Measurements from ENCODE around the gene CYP2C19.
"Not testable (repeated sequence)": the region's sequence is repeated elsewhere in the genome, so short reads cannot be mapped to it uniquely, and the experiment has no call there.

The CYP2C19 gene

GRCh38 chr10:94762393-94762792, at the start of gene CYP2C19:
CYP2C19 (plus strand) TSS chr10:94762681; CDS start chr10:94762706, 25 bp downstream.
- DNase-seq (ENCODE audit: low spot score) = no peak

- no peak for DNase-seq (ENCODE audit: low spot score)
These were observed 36.6 kb upstream of the CYP2C19 start for GRCh38 chr10:94725871-94726270.

DNA sequence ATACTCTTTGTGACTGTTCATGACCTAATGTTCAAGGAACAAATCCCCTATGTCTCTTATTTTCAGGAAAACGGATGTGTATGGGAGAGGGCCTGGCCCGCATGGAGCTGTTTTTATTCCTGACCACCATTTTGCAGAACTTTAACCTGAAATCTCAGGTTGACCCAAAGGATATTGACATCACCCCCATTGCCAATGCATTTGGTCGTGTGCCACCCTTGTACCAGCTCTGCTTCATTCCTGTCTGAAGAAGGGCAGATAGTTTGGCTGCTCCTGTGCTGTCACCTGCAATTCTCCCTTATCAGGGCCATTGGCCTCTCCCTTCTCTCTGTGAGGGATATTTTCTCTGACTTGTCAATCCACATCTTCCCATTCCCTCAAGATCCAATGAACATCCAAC, 27.3 kb upstream of the CYP2C19 start:
- DNase-seq (ENCODE audit: low spot score) = no peak

GRCh38 chr10:94738588-94738987, 23.9 kb upstream of the CYP2C19 start:
- DNase-seq (ENCODE audit: low spot score) = no peak

DNA sequence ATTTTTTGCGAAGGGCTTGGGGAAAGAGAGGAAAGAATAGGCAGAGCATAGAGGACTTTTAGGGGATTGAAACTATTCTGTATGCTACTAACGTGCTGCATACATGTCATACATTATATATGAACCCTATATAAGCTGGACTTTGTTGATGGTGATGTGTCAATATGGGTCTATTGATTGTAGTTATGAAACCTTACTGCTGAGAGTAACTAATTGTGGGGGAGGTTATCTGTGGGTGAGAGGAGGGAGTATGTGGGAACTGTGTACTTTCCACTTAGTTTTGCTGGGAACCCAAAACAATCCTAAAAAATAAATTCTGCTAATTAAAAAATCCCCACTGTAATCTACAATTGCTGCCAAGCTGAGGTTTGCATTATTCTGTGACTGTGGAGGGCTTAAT, 15.3 kb upstream of the CYP2C19 start:
- DNase-seq (ENCODE audit: low spot score) = no peak

DNA sequence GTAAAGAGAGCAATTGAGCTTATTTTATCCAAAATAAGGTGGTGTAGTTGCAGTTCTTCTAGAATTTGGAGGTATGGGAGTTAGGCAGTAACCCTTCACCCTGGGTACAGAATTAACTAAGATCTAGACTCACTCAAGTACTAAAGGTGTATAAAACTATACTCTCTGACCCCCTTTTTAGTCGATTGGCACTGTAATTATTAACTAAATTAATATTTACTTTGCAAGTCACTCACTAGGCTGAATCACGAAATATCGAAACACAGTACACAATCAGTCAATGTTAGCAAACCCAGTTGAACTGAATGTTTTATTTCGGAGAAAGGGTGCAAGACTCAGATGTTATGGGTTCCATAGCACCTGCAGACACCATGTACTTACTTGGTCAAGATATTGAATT, 14.6 kb upstream of the CYP2C19 start:
- DNase-seq (ENCODE audit: low spot score) = no peak

GRCh38 chr10:94757916-94758315, 4.6 kb upstream of the CYP2C19 start:
- DNase-seq (ENCODE audit: low spot score) = no peak

DNA sequence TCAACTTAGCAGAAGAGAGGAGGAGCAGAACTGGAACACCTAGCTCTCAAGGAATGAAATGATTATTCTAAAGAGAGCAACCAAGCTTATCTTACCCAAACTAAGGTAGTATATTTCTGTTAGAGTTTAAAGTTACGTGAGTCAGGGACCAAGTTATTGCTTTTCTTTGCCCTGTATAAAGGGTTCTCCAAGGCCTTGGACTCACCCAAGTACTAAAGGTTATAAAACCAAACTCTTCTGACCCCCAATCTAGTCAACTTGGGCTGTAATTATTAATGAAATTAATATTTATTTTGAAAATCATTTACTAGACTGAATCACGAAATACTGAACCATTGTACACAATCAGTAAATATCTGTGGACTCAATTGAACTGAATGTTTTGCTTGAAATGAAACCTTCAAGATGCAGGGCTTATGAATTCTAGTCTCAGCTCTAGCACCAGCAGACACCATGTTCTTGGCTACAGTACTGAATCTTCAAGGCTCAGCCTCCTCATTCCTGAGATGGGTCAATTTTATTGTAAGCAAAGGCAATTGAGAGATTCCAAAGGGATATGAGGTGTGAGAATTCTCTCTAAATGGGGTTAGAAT, 1.8 kb upstream of the CYP2C19 start:
- no peak for DNase-seq (ENCODE audit: low spot score)

- not testable (repeated sequence) for DNase-seq (ENCODE audit: low spot score)
These were observed 12.9 kb downstream of the CYP2C19 start for GRCh38 chr10:94775425-94775824.

DNA sequence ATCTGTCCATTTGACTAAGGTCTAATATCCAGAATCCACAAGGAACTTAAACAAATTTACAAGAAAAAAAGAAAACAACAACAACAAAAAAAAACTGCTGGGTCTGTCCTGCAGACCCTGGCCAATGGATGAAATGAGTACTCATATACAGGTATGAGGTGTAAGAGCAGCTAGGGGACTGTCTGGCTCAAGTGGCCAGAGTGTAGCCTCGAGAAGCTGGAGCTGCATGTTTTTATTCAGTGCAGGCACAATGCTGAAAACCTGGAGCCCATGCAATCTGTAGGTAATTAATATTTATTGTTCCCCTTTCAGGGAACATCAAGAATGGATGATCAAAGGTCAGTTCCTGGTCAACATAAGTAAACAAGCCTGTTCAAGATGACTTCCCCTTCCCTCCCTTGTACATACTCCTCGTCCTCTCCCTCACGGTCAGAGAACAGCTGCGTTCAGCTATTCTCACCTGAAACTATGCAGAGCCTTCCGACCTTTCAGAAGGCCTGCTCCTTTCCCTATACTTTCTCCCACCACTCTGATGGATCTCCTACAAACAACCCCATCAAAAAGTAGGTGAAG, 15.5 kb downstream of the CYP2C19 start:
- DNase-seq (ENCODE audit: low spot score) = no peak

- no peak for DNase-seq (ENCODE audit: low spot score)
These were observed 18.4 kb downstream of the CYP2C19 start for GRCh38 chr10:94780844-94781243.

DNA sequence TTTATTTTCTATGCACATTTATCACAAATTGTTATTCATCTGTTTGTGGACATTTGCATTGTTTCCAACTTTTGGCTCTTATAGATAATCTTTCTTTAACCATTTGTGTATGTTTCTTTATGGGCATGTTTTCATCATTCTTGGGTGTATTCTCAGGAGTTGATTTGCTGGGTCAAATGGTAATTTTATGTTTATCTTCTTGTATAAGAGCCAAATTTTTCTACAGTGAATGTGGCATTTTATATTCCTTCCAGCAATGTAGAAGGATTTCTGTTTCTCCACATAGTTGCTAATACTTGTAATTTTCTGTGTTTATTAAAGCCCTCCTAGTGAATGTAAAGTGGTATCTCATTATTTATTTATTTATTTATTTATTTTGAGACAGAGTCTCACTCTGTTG, 21.8 kb downstream of the CYP2C19 start:
- no peak for DNase-seq (ENCODE audit: low spot score)

GRCh38 chr10:94785211-94785610, 22.7 kb downstream of the CYP2C19 start:
- DNase-seq (ENCODE audit: low spot score) = no peak

DNA sequence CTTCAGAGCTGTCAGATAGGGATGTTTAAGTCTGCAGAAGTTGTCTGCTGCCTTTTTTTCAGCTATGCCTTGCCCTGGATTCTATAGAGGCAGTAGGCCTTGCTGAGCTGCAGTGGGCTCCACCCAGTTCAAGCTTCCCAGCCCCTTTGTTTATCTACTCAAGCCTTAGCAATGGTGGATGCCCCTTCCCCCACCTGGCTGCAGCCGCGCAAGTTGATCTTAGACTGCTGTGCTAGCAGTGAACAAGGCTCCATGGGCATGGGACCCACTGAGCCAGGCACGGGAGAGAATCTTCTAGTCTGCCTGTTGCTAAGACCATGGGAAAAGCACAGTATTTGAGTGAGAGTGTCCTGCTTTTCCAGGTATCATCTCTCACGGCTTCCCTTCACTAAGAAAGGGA, 38.1 kb downstream of the CYP2C19 start:
- not testable (repeated sequence) for DNase-seq (ENCODE audit: low spot score)

DNA sequence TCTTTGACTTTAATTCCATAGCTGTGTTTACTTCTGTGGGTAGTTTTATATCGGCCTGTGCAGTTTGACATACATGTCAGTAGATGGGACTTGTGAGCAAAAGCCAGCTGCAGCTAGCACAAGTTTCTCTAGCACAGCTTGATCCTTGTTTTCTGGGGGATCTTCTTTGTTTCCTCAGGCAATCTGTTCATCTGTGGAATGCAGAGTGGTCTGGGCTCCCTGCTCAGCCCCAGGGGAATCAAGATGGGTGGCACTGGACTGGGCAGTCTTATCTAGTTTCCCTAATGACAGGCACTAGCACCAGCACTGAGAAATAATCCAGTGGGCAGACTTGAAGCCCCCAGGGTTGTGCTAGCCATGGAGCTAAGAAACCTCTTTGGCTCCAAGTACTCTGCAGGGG, 40.8 kb downstream of the CYP2C19 start:
- peak; percentile 61 for DNase-seq (ENCODE audit: low spot score)

GRCh38 chr10:94830025-94830424, 67.5 kb downstream of the CYP2C19 start:
- DNase-seq (ENCODE audit: low spot score) = not testable (repeated sequence)

GRCh38 chr10:94846204-94846603, 83.7 kb downstream of the CYP2C19 start:
- no peak for DNase-seq (ENCODE audit: low spot score)

DNA sequence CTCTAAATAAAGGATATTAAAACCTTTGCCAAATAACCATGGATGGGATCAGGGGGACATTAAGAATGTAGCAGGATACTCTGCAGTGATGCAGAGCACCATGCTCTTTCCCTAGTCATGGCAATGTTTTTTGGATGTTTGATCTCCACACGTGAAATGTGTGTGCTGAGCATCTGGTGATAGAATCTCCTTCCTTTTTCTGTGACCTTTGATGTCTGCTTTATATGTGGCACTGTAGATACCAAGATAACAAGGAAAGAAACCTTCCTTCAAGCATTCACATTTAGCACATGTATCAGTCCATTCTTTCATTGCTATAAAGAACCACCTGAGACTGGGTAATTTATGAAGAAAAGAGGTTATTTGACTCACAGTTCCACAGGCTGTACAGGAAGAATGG, 88.3 kb downstream of the CYP2C19 start:
- no peak for DNase-seq (ENCODE audit: low spot score)

DNA sequence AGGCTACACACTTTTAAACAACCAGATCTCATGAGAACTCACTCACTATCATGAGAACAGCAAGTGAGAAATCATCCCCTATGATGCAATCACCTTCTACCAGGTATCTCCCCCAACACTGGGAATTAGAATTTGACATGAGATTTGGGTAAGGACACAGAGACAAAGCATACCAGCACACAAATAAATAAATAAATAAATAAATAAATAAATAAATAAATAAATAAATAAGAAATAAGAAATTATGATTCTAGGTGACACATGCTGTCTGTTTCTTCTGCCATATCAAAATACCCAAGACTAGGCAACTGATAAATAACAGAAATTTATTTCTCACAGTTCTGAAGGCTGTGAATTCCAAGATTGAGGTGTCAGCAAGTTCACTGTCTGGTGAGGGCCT, 88.8 kb downstream of the CYP2C19 start:
- no peak for DNase-seq (ENCODE audit: low spot score)

- no peak for DNase-seq (ENCODE audit: low spot score)
These were observed 90.0 kb downstream of the CYP2C19 start for GRCh38 chr10:94852438-94852837.

- DNase-seq (ENCODE audit: low spot score) = no peak
These were observed 90.6 kb downstream of the CYP2C19 start for GRCh38 chr10:94853065-94853464.

DNA sequence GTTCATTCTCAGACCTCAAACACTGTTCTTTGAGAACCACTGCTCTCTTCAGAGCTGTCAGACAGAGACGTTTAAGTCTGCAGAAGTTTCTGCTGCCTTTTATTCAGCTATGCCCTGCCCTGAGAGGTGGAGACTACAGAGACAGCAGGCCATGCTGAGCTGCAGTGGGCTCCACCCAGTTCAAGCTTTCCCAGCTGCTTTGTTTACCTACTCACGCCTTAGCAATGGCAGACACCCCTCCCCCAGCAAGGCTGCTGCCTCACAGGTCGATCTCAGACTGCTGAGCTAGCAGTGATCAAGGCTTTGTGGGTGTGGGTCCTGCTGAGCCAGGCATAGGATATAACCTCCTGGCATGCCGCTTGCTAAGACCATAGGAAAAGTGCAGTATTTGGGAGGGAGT, 95.5 kb downstream of the CYP2C19 start:
- DNase-seq (ENCODE audit: low spot score) = no peak

DNA sequence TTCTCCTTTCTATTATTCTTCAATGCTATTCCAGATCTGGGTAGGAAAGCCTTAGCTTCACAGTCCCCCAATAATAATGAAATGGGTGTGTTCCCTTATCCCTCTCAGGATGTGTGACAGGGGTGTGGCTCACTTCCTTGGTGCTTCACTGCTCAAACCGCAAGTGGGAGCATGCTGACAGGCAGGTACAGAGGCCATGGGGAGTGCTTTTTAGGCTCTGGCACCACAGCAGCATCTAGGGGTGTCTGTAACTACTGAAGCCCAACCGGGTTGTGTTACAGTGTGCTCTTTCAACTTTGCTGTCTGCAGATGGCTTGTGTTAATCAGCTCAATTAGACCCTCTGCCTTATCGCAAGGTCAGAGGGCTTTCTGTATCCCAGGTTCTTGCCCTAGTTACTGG, 96.6 kb downstream of the CYP2C19 start:
- no peak for DNase-seq (ENCODE audit: low spot score)

DNA sequence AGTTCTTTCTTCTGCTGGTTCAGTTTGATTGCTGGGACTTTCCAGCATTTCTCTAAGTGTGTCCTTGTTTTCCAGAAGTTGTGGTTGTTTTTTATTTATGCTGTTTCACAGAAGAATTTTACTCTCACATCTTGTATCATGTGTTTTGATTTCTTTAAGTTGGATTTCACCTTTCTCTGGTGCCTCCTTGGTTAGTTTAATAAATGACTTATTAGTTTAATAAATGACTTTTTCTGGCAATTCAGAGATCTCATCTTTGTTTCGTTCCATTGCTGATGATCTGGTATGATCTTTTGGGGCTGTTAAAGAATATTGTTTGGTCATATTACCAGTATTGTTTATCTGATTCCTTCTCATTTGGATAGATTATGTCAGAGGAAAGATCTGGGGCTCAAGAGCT, 116.2 kb downstream of the CYP2C19 start:
- DNase-seq (ENCODE audit: low spot score) = no peak
